Measurements from ENCODE around the gene PCBP3.

PCBP3 gene

GRCh38 chr21:45724994-45725843 is 81.7 kb downstream of the PCBP3 start:
- no peak for DNase-seq (ENCODE audit: low read depth in 2 of 2)

- no peak for DNase-seq (ENCODE audit: low read depth in 2 of 2)
Measured at GRCh38 chr21:45725844-45726200, 82.3 kb downstream of the PCBP3 start.

GRCh38 chr21:45726438-45726837 is 82.9 kb downstream of the PCBP3 start:
- DNase-seq (ENCODE audit: low read depth in 2 of 2): no peak

GRCh38 chr21:45727390-45727789 is 83.9 kb downstream of the PCBP3 start:
- DNase-seq (ENCODE audit: low read depth in 2 of 2): no peak

GRCh38 chr21:45735259-45736000 is 91.9 kb downstream of the PCBP3 start:
- DNase-seq (ENCODE audit: low read depth in 2 of 2): no peak

- no peak for DNase-seq (ENCODE audit: low read depth in 2 of 2)
Measured at GRCh38 chr21:45736042-45736689, 92.6 kb downstream of the PCBP3 start.

- no peak for DNase-seq (ENCODE audit: low read depth in 2 of 2)
Measured at GRCh38 chr21:45736690-45737484, 93.4 kb downstream of the PCBP3 start.

- no peak for DNase-seq (ENCODE audit: low read depth in 2 of 2)
Measured at GRCh38 chr21:45737485-45738166, 94.1 kb downstream of the PCBP3 start.

- no peak for DNase-seq (ENCODE audit: low read depth in 2 of 2)
Measured at GRCh38 chr21:45739218-45740087, 95.9 kb downstream of the PCBP3 start.

- DNase-seq (ENCODE audit: low read depth in 2 of 2): no peak
Measured at GRCh38 chr21:45740088-45740440, 96.5 kb downstream of the PCBP3 start.

GRCh38 chr21:45740491-45741357 is 97.2 kb downstream of the PCBP3 start:
- DNase-seq (ENCODE audit: low read depth in 2 of 2): no peak

GRCh38 chr21:45741691-45742090 is 98.2 kb downstream of the PCBP3 start:
- no peak for DNase-seq (ENCODE audit: low read depth in 2 of 2)

GRCh38 chr21:45742247-45742646 is 98.7 kb downstream of the PCBP3 start:
- DNase-seq (ENCODE audit: low read depth in 2 of 2): no peak

- DNase-seq (ENCODE audit: low read depth in 2 of 2): no peak
Measured at GRCh38 chr21:45745256-45745655, 101.7 kb downstream of the PCBP3 start.

- no peak for DNase-seq (ENCODE audit: low read depth in 2 of 2)
Measured at GRCh38 chr21:45747233-45747766, 103.8 kb downstream of the PCBP3 start.

- DNase-seq (ENCODE audit: low read depth in 2 of 2): no peak
Measured at GRCh38 chr21:45747802-45748445, 104.4 kb downstream of the PCBP3 start.

GRCh38 chr21:45748593-45748992 is 105.1 kb downstream of the PCBP3 start:
- no peak for DNase-seq (ENCODE audit: low read depth in 2 of 2)

GRCh38 chr21:45749974-45750373 is 106.4 kb downstream of the PCBP3 start:
- no peak for DNase-seq (ENCODE audit: low read depth in 2 of 2)

GRCh38 chr21:45750936-45751335 is 107.4 kb downstream of the PCBP3 start:
- no peak for DNase-seq (ENCODE audit: low read depth in 2 of 2)

All from activated CD8-positive, alpha-beta memory T cell treated with anti-CD3 and anti-CD28 coated beads for 4 hours (primary cell).